ENCODE results near the gene NOL6. TPM values are rescaled to one million over a fixed set of nuclear protein-coding genes. Genes with fewer than 3 reads are reported as not detected.

Gene NOL6
- total and polyA plus RNA-seq, 2 experiments from 2014 or later = 25.0 to 58.4 TPM

DNA sequence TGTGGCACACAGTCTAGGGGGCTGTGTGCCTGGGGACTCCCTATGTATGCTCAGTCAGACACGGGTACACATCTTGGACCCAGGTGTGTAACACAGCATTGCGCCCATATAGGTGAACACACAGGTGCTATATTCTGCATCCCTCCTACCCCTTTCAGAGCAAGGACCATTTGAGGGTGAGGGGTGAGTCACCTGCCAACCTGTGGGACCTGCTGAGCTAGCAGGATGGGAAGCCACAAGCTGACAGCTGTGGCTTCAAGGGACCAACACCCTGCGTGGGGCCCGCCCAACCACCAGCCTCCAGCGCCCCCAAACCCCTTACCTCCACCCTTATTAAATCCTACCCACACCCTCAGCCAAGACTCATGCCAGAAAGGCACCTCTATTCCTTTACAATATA, 56.7 kb downstream of the NOL6 start:
- TF ChIP-seq NANOG (IDR thresholded peaks at IDR 0.05; ENCODE audit: borderline replicate concordance) (no peak), ZNF114 (CRISPR knock-in tag; IDR thresholded peaks at IDR 0.05) (no peak), ZNF331 (CRISPR knock-in tag; IDR thresholded peaks at IDR 0.05; ENCODE audit: low read depth) (no peak), JUNB (IDR thresholded peaks at IDR 0.05; ENCODE audit: unreplicated experiment) (no peak), STAT1 (IDR thresholded peaks at IDR 0.05; ENCODE audit: unreplicated experiment) (no peak)
- TF ChIP-seq, protein P1, sequence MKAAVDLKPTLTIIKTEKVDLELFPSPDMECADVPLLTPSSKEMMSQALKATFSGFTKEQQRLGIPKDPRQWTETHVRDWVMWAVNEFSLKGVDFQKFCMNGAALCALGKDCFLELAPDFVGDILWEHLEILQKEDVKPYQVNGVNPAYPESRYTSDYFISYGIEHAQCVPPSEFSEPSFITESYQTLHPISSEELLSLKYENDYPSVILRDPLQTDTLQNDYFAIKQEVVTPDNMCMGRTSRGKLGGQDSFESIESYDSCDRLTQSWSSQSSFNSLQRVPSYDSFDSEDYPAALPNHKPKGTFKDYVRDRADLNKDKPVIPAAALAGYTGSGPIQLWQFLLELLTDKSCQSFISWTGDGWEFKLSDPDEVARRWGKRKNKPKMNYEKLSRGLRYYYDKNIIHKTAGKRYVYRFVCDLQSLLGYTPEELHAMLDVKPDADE (IDR thresholded peaks at IDR 0.05) = no peak
- TF ChIP-seq, protein P2, sequence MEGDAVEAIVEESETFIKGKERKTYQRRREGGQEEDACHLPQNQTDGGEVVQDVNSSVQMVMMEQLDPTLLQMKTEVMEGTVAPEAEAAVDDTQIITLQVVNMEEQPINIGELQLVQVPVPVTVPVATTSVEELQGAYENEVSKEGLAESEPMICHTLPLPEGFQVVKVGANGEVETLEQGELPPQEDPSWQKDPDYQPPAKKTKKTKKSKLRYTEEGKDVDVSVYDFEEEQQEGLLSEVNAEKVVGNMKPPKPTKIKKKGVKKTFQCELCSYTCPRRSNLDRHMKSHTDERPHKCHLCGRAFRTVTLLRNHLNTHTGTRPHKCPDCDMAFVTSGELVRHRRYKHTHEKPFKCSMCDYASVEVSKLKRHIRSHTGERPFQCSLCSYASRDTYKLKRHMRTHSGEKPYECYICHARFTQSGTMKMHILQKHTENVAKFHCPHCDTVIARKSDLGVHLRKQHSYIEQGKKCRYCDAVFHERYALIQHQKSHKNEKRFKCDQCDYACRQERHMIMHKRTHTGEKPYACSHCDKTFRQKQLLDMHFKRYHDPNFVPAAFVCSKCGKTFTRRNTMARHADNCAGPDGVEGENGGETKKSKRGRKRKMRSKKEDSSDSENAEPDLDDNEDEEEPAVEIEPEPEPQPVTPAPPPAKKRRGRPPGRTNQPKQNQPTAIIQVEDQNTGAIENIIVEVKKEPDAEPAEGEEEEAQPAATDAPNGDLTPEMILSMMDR (conservative IDR thresholded peaks at IDR 0.05; ENCODE audit: low read depth in 2 of 2) = no peak
- H3K9me3 Mint-ChIP-seq = peaks cover 3% of the 10 kb centered on the region; the same call in 2 of the 3 replicates
- Histone ChIP-seq H4K20me1 (replicated peaks; ENCODE audit: insufficient read depth) (no peaks in the 10 kb centered on the region), H3K9me2 (ENCODE audit: insufficient read depth) (no peaks in the 10 kb centered on the region), H3F3A (replicated peaks; ENCODE audit: low read depth) (no peaks in the 10 kb centered on the region), H2AFZ (no peak overlapping the region), H3K27me3 (ENCODE audit: insufficient read depth) (no peaks in the 10 kb centered on the region), H3K79me2 (replicated peaks; ENCODE audit: insufficient read depth) (no peaks in the 10 kb centered on the region), H3K4me1 (ENCODE audit: insufficient read depth) (no peaks in the 10 kb centered on the region), H3K36me3 (ENCODE audit: insufficient read depth) (no peaks in the 10 kb centered on the region), H3K4me3 (no peak overlapping the region), H3K27ac (ENCODE audit: low read depth) (no peak overlapping the region), H3K4me2 (no peak overlapping the region)
- H3K36me3 Mint-ChIP-seq (ENCODE audit: low read depth) = no peaks in the 10 kb centered on the region
- H3K4me1 Mint-ChIP-seq = peaks cover 6% of the 10 kb centered on the region
- H3K27me3 Mint-ChIP-seq (ENCODE audit: insufficient read depth, low read depth, poor library complexity) = peaks cover 5% of the 10 kb centered on the region
- ATAC-seq (no peak), DNase-seq (ENCODE audit: low spot score) (no peak)
- H3K4me3 Mint-ChIP-seq = no peak overlapping the region
- H3K27ac Mint-ChIP-seq = peak overlapping the region; percentile 62; the same call in 1 of the 2 replicates

DNA sequence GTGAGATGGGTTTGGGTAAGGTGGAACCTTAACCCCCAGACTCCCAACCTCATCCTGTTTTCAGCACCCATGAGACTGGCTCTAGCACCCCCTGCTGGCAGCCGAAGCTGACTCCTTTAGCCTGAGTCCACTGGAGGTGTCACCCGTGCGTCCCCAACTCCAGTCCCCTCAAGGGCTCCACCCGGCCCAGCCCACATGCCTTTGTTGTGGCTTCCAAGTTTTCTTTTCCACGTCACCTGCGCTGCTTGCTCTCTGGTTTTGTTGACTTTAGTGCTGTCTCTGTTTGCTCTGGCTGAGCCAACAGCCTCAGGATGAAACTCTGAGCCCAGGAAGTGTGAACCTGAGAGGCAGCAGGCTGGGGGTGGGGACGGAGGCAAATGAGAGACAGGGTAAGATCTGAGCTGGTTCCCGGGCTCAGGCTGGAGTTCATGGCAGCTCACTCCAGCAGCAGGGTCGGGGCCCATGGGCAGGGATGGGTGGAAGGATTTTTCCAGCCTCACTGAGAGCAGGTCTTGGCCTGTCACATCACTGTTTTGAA, 58.2 kb downstream of the NOL6 start:
- ATAC-seq (peak; percentile 94), DNase-seq (ENCODE audit: low spot score) (peak; percentile 91)
- Histone ChIP-seq H3K4me2 (0 out of 2 replicates have a peak overlapping the region, but pooled peaks have one; percentile 36), H3K36me3 (ENCODE audit: insufficient read depth) (no peaks in the 10 kb centered on the region), H3F3A (replicated peaks; ENCODE audit: low read depth) (no peaks in the 10 kb centered on the region), H3K9me2 (ENCODE audit: insufficient read depth) (no peaks in the 10 kb centered on the region), H3K4me3 (no peak overlapping the region), H3K27ac (ENCODE audit: low read depth) (no peak overlapping the region), H2AFZ (peak overlapping the region; percentile 83; the same call in 1 of the 2 replicates), H3K27me3 (ENCODE audit: insufficient read depth) (no peaks in the 10 kb centered on the region), H3K4me1 (ENCODE audit: insufficient read depth) (no peaks in the 10 kb centered on the region), H4K20me1 (replicated peaks; ENCODE audit: insufficient read depth) (no peaks in the 10 kb centered on the region), H3K79me2 (replicated peaks; ENCODE audit: insufficient read depth) (no peaks in the 10 kb centered on the region)
- H3K36me3 Mint-ChIP-seq (ENCODE audit: low read depth) = no peaks in the 10 kb centered on the region
- peaks cover 3% of the 10 kb centered on the region; the same call in 2 of the 3 replicates for H3K9me3 Mint-ChIP-seq
- H3K27me3 Mint-ChIP-seq (ENCODE audit: insufficient read depth, low read depth, poor library complexity) = peaks cover 7% of the 10 kb centered on the region
- no peak overlapping the region for H3K27ac Mint-ChIP-seq
- H3K4me3 Mint-ChIP-seq = no peak overlapping the region
- no peak for TF ChIP-seq NANOG (IDR thresholded peaks at IDR 0.05; ENCODE audit: borderline replicate concordance)
- no peak for TF ChIP-seq ZNF331 (CRISPR knock-in tag; IDR thresholded peaks at IDR 0.05; ENCODE audit: low read depth)
- no peak for TF ChIP-seq JUNB (IDR thresholded peaks at IDR 0.05; ENCODE audit: unreplicated experiment)
- TF ChIP-seq, protein P2 (conservative IDR thresholded peaks at IDR 0.05; ENCODE audit: low read depth in 2 of 2) = peak; percentile 77 to 88
- TF ChIP-seq REST (IDR thresholded peaks at IDR 0.05; ENCODE audit: unreplicated experiment) = no peak
- TF ChIP-seq EZH2 (IDR thresholded peaks at IDR 0.05; ENCODE audit: low read depth, unreplicated experiment) = no peak
- no peak for TF ChIP-seq ZNF114 (CRISPR knock-in tag; IDR thresholded peaks at IDR 0.05)
- TF ChIP-seq EZH2phosphoT487 (IDR thresholded peaks at IDR 0.05; ENCODE audit: unreplicated experiment) = no peak
- H3K4me1 Mint-ChIP-seq = peaks cover 6% of the 10 kb centered on the region

All from GM23338 (cell line).